NCI-H1092 treated with DMSO at 0.1 percent for 48 hours (cell line): ENCODE results near the gene PWP1.
"Not testable (repeated sequence)": the region's sequence is repeated elsewhere in the genome, so short reads cannot be mapped to it uniquely, and the experiment has no call there.

Experiments
- DNase-seq: peaks from one replicate; lab custom pipeline; 2025; lab: John Stamatoyannopoulos, UW

Gene PWP1

DNA sequence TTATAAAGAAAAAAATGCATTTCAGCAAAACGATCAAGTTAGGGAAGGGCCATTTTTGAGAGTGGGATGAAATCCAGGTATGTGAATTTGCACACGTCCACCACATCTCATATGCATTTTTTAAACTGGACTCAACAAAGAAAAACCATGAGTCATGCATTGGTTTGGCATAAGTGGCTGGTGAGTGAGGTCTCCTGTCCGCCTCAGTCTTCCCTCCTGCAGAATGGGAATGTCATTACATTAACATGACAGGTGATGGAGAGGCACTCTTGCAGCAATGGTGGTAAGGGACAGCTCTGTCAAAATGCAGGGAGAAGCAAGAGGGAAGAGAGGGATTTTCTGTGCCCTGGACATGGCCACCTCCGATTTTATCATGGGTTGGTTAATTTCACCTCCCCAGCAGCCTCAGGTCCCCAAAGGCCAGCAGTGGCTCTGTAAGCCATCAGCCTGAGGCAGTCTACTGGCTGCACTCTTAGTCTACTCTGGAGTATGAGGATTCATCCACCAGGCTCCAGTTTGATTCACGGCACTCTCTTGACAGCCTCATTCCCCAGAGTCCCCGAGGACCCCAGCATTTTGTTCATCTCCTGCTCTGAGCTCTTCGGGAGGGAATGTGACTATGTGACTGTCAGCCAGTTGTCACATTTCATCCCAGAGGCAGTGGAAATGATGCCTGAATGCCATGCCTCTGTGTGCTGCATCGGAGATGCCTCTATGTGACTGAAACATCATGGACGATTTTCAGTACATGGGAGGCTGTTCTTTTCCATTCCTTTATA, 17.1 kb upstream of the PWP1 start:
- no peak for DNase-seq

DNA sequence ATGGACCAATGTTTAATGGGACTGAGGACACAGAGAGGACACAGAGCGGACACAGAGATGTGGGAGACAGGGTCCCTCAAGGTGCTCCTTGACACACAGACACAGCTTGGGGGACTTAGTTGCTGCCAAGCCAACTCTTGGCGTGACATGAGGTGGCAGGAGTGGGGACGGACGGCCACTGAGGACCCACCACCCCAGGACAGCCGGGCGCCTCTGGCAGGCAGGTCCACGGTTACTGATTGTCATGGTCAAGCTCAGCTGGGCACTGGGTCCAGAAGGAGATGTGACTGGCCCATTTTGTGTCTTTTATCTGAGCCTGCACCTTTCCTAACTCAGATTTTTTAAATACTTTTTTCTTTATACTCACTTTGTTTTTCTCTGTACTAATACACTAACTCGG, 15.7 kb upstream of the PWP1 start:
- DNase-seq: no peak

DNA sequence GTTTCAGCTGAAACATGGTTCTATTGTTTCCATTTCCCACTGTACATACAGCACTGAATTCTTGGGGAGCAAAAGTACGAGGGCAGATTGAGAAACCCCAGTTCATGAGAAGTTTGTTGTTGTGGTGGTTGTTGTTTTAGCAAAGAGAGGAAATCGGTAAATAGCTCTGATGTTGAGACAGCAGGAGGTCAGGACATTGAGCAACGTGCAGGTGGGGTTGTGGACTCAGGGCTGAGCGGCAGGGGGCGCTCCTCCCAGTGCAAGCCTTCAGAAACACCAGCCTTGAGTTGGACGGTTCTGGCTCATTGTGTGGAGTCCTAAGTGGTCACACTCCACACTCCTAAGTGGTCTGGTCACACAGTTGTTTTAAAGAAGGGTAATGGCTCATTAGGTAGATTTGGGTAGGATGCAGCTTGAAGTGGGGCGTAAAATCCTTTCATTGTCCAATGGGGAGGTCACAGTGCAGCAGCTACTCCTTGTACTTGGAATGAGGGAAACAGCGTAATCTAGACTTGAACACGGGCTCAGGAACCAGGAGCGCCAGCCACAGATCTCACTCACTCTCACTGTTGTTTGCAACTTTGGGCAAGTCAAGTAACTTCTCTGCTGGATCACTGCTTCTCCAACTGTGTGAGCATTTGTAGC, 14.5 kb upstream of the PWP1 start:
- no peak for DNase-seq

- DNase-seq: no peak
Observed at GRCh38 chr12:107677671-107678070, 7.9 kb upstream of the PWP1 start.

DNA sequence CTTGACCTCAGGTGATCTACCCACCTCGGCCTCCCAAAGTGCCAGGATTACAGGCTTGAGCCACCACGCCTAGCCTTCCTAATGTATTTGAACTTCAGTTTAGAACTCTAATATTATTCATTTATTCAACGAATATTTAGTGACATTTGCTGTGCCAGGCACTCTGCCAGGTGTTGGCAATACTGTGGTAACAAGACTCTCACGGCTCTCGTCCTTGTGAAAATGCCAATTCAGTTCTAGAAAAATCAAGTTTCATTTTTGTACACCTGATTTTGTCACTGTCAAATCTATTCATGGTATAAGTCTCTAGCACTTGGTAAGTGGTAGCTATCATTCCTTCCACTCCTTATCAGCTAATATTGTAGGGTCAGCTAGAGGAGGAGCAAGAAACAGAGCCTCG, 6.3 kb upstream of the PWP1 start:
- no peak for DNase-seq

- DNase-seq: no peak
Observed at GRCh38 chr12:107681455-107681835, 4.2 kb upstream of the PWP1 start.

- no peak for DNase-seq
Observed at GRCh38 chr12:107681836-107682820, 3.5 kb upstream of the PWP1 start.

DNA sequence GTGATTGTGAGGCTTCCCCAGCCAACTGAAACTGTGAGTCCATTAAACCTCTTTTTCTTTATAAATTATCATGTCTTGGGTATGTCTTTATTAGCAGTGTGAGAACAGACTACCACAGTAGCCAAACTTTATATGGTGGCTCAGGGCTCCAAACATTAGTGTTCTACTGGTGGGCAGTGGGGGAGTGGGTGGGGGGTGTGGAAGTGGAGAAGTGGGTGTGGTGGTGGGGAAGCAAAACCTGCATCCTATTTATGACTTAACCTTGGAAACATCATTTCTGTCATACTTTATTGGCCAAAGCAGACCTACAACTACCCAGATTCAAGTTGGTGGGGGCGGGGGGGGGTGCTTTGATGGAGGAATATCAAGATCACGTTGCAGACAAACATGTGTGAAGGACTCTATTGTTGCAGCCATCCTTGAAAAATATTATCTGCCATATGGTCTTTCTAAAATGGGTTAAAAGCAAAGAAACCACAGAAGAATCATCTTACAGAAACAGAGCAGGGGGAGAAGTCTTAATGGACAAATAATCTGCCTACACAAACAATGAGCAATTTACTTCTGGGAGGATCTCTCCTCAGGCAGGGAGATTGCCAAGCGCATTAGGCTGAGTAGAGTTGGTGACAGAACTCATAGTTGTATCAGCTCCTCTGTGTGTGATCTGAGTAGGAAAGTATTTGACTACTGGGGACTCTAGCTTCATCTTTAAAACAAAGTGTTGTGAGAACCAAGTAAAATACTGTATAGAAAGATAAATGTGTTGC, 1.4 kb upstream of the PWP1 start:
- DNase-seq: no peak

DNA sequence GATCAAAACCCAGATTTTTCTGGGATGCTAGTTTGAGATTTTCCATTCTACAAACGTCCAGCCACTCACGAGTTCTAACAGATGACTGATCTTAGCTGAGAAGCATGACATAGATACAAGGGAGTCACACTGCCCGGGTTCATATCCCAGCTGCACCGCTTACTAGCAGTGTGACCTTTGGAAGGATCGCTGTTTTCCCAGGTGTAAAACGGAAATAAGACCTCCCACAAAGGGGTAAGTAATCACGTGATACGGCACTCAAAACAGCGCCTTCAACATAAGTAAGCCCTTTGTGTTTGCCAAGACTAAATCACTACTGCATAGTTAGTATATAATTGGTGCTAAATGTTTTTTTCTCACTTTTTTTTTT, 624 bp upstream of the PWP1 start:
- peak; percentile 16 for DNase-seq

GRCh38 chr12:107695772-107696171, 10.2 kb downstream of the PWP1 start:
- DNase-seq: not testable (repeated sequence)

DNA sequence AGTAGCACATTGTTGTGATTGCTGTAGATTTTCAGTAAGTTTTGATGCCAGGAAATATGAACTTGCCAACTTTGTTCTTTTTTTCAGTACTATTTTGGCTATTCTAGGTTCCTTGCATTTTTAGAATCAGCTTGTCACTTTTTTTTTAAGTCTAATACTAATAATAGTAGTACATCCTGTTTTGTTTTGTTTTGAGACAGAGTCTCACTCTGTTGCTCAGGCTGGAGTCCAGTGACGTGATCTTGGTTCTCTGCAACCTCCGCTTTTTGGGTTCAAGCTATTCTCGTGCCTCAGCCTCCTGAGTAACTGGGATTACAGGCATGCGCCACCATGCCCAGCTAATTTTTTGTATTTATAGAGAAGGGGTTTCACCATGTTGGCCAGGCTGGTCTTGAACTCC, 16.5 kb downstream of the PWP1 start:
- DNase-seq: no peak

GRCh38 chr12:107704041-107704440, 18.4 kb downstream of the PWP1 start:
- DNase-seq: no peak

DNA sequence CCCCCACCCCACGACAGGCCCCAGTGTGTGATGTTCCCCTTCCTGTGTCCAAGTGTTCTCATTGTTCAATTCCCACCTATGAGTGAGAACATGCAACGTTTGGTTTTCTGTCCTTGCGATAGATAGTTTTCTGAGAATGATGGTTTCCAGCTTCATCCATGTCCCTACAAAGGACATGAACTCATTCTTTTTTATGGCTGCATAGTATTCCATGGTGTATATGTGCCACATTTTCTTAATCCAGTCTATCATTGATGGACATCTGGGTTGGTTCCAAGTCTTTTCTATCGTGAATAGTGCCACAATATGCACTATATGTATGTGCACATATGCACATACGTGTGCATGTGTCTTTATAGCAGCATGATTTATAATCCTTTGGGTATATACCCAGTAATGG, 19.9 kb downstream of the PWP1 start:
- DNase-seq: not testable (repeated sequence)

- no peak for DNase-seq
Observed at GRCh38 chr12:107715780-107716179, 30.2 kb downstream of the PWP1 start.

DNA sequence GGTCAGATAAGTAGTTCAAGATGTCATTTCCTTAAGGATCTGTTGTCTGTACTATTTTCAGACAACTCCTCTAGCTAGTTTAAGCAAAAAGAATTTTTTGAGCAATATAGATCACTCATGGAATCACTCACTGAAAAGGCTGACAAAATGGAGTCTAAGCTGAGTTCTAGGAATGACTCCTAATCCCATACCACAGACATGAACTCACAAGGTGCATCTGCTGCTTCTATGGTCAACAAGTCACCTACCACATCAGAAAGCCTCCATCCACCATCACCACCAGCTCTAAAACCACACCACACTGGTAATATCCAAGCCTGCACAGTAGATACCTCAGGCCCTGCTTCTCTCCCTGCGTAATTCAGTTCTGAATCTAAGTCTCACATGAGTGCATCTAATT, 33.0 kb downstream of the PWP1 start:
- no peak for DNase-seq

DNA sequence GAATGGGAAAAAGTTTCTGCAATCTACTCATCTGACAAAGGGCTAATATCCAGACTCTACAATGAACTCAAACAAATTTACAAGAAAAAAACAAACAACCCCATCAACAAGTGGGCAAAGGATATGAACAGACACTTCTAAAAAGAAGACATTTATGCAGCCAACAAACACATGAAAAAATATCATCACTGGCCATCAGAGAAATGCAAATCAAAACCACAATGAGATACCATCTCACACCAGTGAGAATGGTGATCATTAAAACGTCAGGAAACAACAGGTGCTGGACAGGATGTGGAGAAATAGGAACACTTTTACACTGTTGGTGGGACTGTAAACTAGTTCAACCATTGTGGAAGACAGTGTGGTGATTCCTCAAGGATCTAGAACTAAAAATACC, 41.7 kb downstream of the PWP1 start:
- not testable (repeated sequence) for DNase-seq

- not testable (repeated sequence) for DNase-seq
Observed at GRCh38 chr12:107727742-107728141, 42.1 kb downstream of the PWP1 start.

GRCh38 chr12:107730618-107731341, 45.2 kb downstream of the PWP1 start:
- DNase-seq: no peak

GRCh38 chr12:107731366-107731765, 45.8 kb downstream of the PWP1 start:
- DNase-seq: no peak

- no peak for DNase-seq
Observed at GRCh38 chr12:107732365-107732764, 46.8 kb downstream of the PWP1 start.

- DNase-seq: no peak
Observed at GRCh38 chr12:107734139-107734538, 48.5 kb downstream of the PWP1 start.
